ENCODE data around the gene IRF6. TPM values are rescaled to one million over a fixed set of nuclear protein-coding genes. Genes with fewer than 3 reads are reported as not detected.

IRF6 gene
- polyA plus RNA-seq, 1 donor from 2014 or later: not detected

GRCh38 chr1:209746451-209747165 lies 59.3 kb downstream of the IRF6 start:
- no peak for TF ChIP-seq TAF1 (IDR thresholded peaks at IDR 0.05; ENCODE audit: low read depth)
- TF ChIP-seq EP300 (conservative IDR thresholded peaks at IDR 0.05; ENCODE audit: poor library complexity, severe bottlenecking): no peak
- no peak for TF ChIP-seq RAD21 (conservative IDR thresholded peaks at IDR 0.05)
- TF ChIP-seq REST (IDR thresholded peaks at IDR 0.05; ENCODE audit: borderline replicate concordance): no peak
- TF ChIP-seq MXI1 (conservative IDR thresholded peaks at IDR 0.05; ENCODE audit: poor library complexity, severe bottlenecking): no peak
- TF ChIP-seq EZH2 (IDR thresholded peaks at IDR 0.05; ENCODE audit: borderline replicate concordance, insufficient read depth, low read length, poor library complexity, severe bottlenecking): no peak
- TF ChIP-seq CTCF (IDR thresholded peaks at IDR 0.05; ENCODE audit: poor library complexity, severe bottlenecking): no peak
- no peak for TF ChIP-seq POLR2AphosphoS5 (IDR thresholded peaks at IDR 0.05)
- TF ChIP-seq SMC3 (conservative IDR thresholded peaks at IDR 0.05; ENCODE audit: poor library complexity): no peak
- H4K20me1 ChIP-seq (ENCODE audit: insufficient read depth): no peaks in the 10 kb centered on the region
- H3F3A ChIP-seq (ENCODE audit: insufficient read depth, low read length, poor library complexity, severe bottlenecking): no peaks in the 10 kb centered on the region
- no peaks in the 10 kb centered on the region for H3K9me3 ChIP-seq (ENCODE audit: low read length)
- H3K36me3 ChIP-seq (ENCODE audit: insufficient read depth, low read length): no peaks in the 10 kb centered on the region
- H3K4me3 ChIP-seq (ENCODE audit: low read length): no peak overlapping the region
- H3K9me2 ChIP-seq (ENCODE audit: insufficient read depth, low read length): no peaks in the 10 kb centered on the region
- no peaks in the 10 kb centered on the region for H3K27me3 ChIP-seq (ENCODE audit: insufficient read depth, low read depth, low read length)
- H3K4me2 ChIP-seq (ENCODE audit: low read length): no peak overlapping the region
- no peaks in the 10 kb centered on the region for H3K79me2 ChIP-seq (replicated peaks; ENCODE audit: insufficient read depth, low read length)
- no peak overlapping the region for H3K9ac ChIP-seq (ENCODE audit: low read length)
- no peak overlapping the region for H2AFZ ChIP-seq (ENCODE audit: low read depth, low read length)
- no peak overlapping the region for H3K27ac ChIP-seq (ENCODE audit: low read length)

DNA sequence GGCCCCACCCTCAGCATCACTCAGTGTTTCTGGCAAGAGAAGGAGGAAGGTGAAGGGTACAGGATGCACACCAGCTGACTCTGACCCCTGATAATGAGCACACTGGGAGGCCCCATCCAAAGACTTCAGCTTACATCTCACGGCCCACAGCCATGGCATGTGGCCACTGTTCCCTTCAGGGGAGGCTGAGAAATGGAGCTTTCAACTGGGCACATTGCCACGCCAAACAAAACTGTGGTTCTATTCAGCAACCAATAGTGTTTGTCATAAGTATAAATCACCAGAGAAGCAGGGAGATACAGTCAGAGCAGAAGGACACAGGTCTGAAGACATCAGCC lies 62.8 kb downstream of the IRF6 start:
- H3K9me3 ChIP-seq (ENCODE audit: low read length): no peaks in the 10 kb centered on the region
- no peaks in the 10 kb centered on the region for H3K79me2 ChIP-seq (replicated peaks; ENCODE audit: insufficient read depth, low read length)
- H2AFZ ChIP-seq (ENCODE audit: low read depth, low read length): no peak overlapping the region
- H3K4me2 ChIP-seq (ENCODE audit: low read length): no peak overlapping the region
- H3K4me3 ChIP-seq (ENCODE audit: low read length): no peak overlapping the region
- no peaks in the 10 kb centered on the region for H3F3A ChIP-seq (ENCODE audit: insufficient read depth, low read length, poor library complexity, severe bottlenecking)
- H3K9me2 ChIP-seq (ENCODE audit: insufficient read depth, low read length): no peaks in the 10 kb centered on the region
- H3K36me3 ChIP-seq (ENCODE audit: insufficient read depth, low read length): no peaks in the 10 kb centered on the region
- no peak for TF ChIP-seq SMC3 (conservative IDR thresholded peaks at IDR 0.05; ENCODE audit: poor library complexity)
- TF ChIP-seq POLR2AphosphoS5 (IDR thresholded peaks at IDR 0.05): no peak
- no peak for TF ChIP-seq EZH2 (IDR thresholded peaks at IDR 0.05; ENCODE audit: borderline replicate concordance, insufficient read depth, low read length, poor library complexity, severe bottlenecking)
- no peak for TF ChIP-seq RAD21 (conservative IDR thresholded peaks at IDR 0.05)
- TF ChIP-seq EP300 (conservative IDR thresholded peaks at IDR 0.05; ENCODE audit: poor library complexity, severe bottlenecking): no peak
- no peaks in the 10 kb centered on the region for H3K27me3 ChIP-seq (ENCODE audit: insufficient read depth, low read depth, low read length)
- H3K27ac ChIP-seq (ENCODE audit: low read length): no peak overlapping the region
- no peaks in the 10 kb centered on the region for H4K20me1 ChIP-seq (ENCODE audit: insufficient read depth)
- no peak overlapping the region for H3K9ac ChIP-seq (ENCODE audit: low read length)
